ENCODE measurements around the gene CALCR.
"Not testable (repeated sequence)": the region's sequence is repeated elsewhere in the genome, so short reads cannot be mapped to it uniquely, and the experiment has no call there.

Gene CALCR

GRCh38 chr7:93594250-93594649 is 19.7 kb upstream of the CALCR start:
- H3K4me3 ChIP-seq (ENCODE audit: low read length) = no peak overlapping the region
- DNase-seq (ENCODE audit: low read depth) = no peak
- TF ChIP-seq CTCF (conservative IDR thresholded peaks at IDR 0.05; ENCODE audit: low read depth, low read length) = no peak

GRCh38 chr7:93592588-93593266 is 18.2 kb upstream of the CALCR start:
- no peak overlapping the region for H3K4me3 ChIP-seq (ENCODE audit: low read length)
- DNase-seq (ENCODE audit: low read depth) = no peak
- no peak for TF ChIP-seq CTCF (conservative IDR thresholded peaks at IDR 0.05; ENCODE audit: low read depth, low read length)

- DNase-seq (ENCODE audit: low read depth) = not testable (repeated sequence)
Observed at GRCh38 chr7:93591224-93592050, 16.9 kb upstream of the CALCR start.

GRCh38 chr7:93586479-93586865 is 11.9 kb upstream of the CALCR start:
- H3K4me3 ChIP-seq (ENCODE audit: low read length); DNase-seq (ENCODE audit: low read depth): not testable (repeated sequence)

More at GRCh38 chr7:93591224-93592050, 16.9 kb upstream of the CALCR start:
- not testable (repeated sequence) for H3K4me3 ChIP-seq (ENCODE audit: low read length)

- not testable (repeated sequence) for DNase-seq (ENCODE audit: low read depth); H3K4me3 ChIP-seq (ENCODE audit: low read length)
Observed at GRCh38 chr7:93585694-93586478, 11.4 kb upstream of the CALCR start.

- no peak overlapping the region for H3K4me3 ChIP-seq (ENCODE audit: low read length)
- no peak for TF ChIP-seq CTCF (conservative IDR thresholded peaks at IDR 0.05; ENCODE audit: low read depth, low read length)
- DNase-seq (ENCODE audit: low read depth) = no peak
Observed at GRCh38 chr7:93579431-93579830, 4.9 kb upstream of the CALCR start.

GRCh38 chr7:93578762-93579161 is 4.2 kb upstream of the CALCR start:
- no peak overlapping the region for H3K4me3 ChIP-seq (ENCODE audit: low read length)
- TF ChIP-seq CTCF (conservative IDR thresholded peaks at IDR 0.05; ENCODE audit: low read depth, low read length) = no peak
- DNase-seq (ENCODE audit: low read depth) = no peak

- TF ChIP-seq CTCF (conservative IDR thresholded peaks at IDR 0.05; ENCODE audit: low read depth, low read length) = no peak
- H3K4me3 ChIP-seq (ENCODE audit: low read length) = peak overlapping the region; percentile 30
Observed at GRCh38 chr7:93575555-93576399, 1.3 kb upstream of the CALCR start.

More at GRCh38 chr7:93575555-93576399, 1.3 kb upstream of the CALCR start:
- no peak for DNase-seq (ENCODE audit: low read depth)
